Esophagus squamous epithelium (tissue), 4 donors: ENCODE measurements around the gene ZNF709.

Source experiments
- CTCF ChIP-seq, 6 experiments: fragments of 450-650 bp in 4 of 6; fragments of 200-600 bp in 2 of 6; sonication (generic) in 2 of 6; IDR thresholded peaks; one replicate each; pipeline ENCODE4 v1.5.1; 2016 to 2019; ENCODE audit warnings: antibody characterized with exemption in 6 of 6, mild to moderate bottlenecking in 4 of 6, moderate library complexity in 4 of 6
- POLR2A ChIP-seq, 4 donors: fragments of 450-650 bp; IDR thresholded peaks; one replicate each; pipeline ENCODE4 v1.6.1; 2017; ENCODE audit warnings: antibody characterized with exemption in 4 of 4, mild to moderate bottlenecking in 4 of 4, moderate library complexity in 3 of 4

GRCh38 chr19:12494260-12494860 is 9.7 kb upstream of the ZNF709 start:
- TF ChIP-seq POLR2A (IDR thresholded peaks at IDR 0.05) (no peak), CTCF (IDR thresholded peaks at IDR 0.05) (no peak)
